Measurements from ENCODE around the gene ACSF3.

ACSF3 gene

DNA sequence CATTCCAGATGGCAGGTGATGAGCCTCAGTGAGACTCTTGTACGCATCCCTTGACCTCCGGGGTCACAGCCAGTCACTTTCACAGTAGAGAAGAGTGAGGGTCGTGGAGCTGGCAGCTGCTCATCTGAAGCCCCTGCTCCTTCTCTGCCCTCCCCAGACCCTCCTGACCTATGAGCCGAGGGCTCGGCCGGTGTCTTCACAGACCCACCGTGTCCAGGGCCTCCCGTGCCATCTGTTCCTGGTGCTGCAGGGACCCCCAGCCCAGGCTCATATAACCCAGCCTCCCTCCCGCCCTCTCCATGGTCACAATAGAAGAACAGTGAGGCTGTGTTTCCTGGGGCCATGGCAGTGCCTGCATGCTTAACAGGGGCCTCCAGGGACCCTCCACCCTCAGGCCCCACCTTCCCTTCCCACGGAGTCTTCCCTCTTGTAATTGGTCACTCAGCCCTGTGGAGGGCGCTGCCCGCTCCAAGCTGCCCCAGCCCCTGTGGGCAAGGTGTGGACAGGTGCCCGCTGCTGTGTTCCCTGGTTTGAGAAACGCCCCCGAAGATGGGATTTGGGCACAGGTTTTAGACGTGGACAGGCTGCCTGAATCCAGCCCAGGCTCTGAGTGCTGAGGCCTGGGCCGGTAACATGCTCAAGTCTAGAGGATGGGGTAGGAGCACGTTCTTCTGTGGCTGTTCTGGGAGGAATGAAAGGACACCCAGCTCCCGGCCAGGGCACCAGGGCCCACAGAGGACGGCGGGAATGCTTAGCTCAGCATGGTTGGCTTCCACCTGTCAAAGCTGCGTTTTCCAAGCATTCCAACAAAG lies 38.7 kb downstream of the ACSF3 start:
- DNase-seq, result no peak

DNA sequence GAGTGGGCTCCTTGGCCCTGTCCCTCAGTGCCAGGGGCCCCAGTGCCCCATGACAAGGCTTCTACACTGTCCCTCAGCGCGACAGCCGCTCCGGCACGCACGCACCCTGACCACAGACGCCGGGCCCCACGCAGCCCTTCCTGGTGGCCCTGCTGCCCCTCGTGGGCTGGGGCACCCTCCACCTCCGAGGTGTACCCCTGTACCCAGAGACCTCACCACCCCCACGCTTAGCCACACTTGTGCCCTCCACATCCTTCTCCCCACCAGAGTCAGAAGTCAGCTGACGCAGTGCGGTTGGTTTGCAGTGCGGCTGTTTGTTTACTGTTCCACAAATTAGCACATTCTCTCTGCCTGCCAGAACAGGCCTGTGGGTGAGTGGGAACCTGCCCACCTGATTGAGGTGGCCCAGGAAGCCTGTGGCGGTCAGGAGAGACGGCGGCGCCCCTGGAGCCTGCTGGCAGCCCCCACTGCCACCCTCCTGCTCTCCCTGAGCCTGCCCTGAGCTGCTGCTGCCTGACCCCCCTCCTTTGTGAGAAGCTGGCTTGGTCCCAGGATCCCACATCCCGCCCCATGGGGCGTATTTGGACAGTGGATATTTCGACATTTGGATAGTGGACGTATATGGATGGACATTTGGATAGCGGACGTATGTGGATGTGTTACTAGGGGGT lies 39.9 kb downstream of the ACSF3 start:
- no peak for DNase-seq

DNA sequence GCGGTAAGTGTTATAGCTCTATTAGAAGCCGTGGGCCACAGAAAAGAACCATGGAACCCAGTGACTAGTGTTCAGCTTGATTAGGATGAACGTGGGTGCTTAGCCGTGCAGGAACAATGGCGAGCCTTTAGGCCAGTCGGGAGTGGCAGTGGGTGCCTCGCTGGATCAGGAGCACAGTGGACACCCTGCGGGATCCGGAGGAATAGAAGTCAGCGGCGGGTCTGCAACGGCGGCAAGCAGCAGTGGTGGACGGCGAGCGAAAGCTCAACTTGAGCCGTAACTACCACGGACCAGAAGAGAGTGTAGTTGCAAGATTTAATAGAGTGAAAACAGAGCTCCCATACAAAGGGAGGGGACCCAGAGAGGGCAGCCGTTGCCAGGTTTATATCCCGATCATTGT lies 40.6 kb downstream of the ACSF3 start:
- DNase-seq, result no peak

DNA sequence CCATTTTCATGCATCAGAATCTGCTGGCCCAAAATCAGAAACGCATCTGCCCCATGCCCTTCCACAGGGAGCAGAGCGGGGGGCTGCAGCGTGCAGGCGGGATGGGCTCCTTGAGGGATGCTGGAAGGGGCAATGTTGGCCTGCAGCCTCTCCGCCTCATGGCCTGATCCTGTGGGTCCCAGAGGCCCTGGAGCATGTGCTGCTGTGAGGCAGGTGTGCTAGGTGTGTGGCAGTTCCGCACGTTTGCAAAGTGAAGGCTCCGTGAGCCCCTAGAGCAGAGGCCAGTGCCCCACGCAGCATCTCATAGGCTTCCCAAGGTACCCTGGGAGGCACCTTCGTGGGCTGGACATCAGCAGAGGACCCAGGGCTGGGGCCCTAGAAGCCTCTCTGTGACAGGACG lies 41.5 kb downstream of the ACSF3 start:
- no peak for DNase-seq

DNA sequence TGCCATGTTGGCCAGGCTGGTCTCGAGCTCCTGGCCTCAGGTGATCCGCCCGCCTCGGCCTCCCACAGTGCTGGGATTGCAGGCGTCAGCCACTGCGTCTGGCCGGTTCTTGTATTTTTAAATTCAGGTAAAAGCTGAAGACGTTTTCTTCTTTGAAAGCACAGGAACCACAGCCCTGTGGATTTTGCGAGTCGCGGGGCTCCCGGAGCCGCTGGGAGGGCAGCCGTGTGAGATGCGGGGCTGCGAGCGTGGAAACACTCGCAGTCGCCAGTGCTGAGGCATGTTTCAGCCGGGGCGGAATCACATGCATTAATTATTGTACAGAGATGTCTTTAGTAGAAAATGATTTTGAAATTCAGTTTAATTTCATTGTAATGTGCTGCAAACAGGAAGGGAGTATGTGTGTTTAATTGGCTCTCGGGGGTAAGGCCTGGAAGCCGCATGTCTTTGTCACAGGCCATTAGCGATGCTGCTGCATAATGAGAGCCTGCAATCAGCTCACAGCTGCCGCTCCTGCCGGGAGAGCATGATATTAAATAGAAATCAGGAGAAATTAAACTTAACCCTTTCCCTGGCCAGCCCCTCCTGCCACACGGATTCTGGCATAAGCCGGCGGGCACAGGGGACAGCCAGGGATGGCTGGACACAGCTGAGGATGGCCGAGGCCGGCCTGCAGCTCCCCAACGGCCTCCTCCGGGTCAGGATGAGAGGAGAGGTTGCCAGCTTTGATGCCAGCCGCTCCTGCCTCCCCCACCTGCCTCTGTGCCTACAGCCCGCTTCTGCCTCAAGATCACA lies 42.5 kb downstream of the ACSF3 start:
- no peak for DNase-seq

DNA sequence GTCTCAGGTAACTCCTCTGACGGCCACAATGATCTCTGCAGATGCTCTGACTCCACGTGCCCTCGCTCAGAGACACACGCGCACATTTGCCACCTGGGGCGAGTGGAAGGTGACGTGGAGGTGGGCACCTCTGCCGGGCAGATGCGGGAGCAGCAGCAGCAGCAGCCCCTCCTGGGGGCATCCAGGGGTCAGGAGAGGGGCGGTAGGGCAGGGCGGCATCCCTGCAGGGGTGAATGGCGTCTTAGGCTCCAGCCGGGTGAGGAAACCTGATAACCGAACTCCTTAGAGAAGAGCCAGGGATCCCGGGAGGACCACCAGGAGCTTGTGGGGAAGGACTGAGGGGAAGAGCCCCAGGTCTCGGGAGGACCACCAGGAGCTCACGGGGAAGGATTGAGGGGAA lies 43.3 kb downstream of the ACSF3 start:
- DNase-seq, result no peak

DNA sequence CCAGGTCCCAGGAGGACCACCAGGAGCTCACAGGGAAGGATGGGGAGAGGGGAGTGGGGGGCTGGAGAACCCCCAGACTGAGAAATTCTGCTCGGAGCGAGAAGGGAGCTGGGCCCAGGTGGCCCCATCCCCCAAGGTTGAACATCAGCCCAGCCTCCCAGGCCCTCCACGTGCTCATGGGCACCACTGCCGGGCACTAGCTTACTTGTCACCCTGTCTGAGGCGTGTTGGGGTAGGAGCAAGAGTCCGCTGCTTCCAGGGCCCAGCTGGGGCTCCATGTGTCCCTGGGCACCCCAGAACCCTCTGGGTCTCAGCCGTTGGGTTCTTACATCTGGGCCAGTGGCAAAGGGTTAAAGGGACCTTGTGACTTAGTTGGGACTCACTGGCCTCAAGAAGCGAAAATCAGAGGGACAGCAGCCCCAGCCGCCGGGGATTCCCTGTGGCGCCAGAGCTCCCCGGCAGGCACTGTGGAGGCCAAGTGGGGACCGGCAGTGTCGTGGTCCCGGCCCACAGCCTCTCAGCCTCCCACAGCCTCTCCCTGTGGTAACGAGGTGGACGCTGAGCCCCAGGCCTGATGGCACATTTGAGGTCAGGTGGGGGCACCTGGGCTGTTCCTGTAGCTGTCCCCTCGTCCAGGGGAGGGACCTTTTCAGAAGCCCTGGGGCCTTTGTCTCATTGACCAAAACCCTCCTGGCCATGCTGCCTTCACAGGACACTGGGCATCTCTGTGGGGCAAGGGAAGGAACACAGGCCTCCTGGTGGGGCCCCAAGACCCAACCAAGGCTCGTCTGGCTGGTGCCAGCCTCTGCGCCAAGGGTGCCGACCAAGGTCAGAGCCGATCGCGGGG lies 44.2 kb downstream of the ACSF3 start:
- DNase-seq, result no peak

DNA sequence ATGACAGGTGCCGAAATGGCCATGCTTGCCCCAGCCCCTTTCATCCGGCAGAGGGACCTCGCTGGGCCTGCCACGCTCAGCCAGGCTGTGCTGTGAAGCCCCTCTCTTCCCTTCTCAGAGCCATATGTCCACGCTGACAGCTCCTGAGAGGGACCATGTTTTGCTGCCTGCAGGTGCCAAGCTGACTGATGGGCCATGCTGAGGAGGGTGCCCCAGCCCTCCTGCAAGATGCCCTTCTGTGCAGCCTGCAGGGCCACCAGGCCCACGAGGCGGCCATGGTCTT lies 44.8 kb downstream of the ACSF3 start:
- no peak for DNase-seq

DNA sequence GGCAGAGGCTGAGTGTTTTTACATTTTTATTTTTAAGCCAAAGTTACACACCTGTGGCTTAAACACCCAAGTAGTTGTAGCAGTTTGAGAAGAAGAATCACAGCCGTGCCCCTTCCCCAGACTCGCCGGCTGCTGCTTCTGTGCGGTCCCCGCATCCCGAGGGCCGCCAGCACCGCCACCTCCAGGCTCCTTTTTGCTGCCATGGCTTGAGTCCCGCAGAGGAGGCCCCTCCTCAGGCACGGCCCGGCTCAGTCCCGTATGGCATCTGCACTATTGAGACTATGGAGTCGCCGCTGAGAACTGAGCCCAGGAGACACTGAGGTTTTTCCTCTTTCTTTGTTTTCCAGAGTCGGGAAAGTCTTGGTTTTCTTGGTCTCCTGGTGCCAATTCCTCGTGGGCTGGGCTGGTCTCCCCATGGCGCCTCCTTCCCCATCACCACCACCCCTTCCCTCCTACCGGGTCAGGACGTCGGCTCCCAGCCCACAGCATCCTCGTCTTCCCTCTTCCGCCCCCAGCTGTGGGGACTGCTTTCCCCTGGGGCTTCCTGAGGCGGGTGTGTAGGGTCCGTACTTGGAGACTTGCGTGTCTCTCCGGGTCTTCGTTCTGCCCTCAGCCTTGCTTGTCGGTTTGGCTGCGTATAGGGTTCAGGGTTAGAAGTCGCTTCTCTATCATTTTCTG lies 45.3 kb downstream of the ACSF3 start:
- no peak for DNase-seq

DNA sequence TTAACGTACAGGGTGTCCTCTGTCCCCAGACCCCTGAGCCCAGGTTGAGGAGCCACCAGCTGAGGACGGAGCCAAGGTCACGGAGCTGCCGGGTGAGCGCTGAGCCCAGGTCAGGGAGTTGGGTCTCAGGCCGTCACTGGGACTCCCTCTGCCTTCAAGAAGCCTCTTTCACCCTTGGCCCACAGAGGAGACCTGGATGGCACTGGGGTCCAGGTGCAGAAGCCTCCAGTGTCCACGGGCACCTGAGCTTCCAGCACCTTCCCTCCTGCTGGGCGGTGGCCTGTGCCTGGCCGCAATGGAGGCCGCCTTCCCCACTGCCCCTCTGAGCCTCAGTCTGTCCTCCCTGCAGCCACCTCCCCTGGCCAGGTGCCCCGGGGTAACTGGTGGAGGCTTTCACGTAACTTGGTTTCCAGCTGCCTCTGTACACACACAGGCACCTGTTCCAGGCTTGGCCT lies 46.3 kb downstream of the ACSF3 start:
- DNase-seq, result no peak

DNA sequence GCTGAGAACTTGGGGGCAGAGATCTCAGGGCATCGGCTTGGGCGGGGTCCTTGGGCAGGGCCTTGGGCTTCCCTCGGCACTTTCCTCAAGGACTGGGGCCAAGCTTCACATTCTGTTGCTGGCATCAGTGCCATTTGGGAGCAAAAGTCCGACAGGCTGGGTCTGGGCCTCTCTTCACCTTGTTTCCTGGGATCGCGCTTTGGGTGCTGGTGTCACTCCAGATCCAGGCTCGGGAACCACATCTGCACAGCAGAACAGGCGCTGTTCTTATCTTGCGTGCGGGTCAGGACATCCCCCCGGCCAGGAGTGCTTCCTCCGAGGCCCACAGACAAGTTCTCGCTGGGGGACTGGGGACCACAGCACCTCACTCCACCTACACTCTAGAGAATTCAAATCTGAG lies 46.7 kb downstream of the ACSF3 start:
- no peak for DNase-seq

DNA sequence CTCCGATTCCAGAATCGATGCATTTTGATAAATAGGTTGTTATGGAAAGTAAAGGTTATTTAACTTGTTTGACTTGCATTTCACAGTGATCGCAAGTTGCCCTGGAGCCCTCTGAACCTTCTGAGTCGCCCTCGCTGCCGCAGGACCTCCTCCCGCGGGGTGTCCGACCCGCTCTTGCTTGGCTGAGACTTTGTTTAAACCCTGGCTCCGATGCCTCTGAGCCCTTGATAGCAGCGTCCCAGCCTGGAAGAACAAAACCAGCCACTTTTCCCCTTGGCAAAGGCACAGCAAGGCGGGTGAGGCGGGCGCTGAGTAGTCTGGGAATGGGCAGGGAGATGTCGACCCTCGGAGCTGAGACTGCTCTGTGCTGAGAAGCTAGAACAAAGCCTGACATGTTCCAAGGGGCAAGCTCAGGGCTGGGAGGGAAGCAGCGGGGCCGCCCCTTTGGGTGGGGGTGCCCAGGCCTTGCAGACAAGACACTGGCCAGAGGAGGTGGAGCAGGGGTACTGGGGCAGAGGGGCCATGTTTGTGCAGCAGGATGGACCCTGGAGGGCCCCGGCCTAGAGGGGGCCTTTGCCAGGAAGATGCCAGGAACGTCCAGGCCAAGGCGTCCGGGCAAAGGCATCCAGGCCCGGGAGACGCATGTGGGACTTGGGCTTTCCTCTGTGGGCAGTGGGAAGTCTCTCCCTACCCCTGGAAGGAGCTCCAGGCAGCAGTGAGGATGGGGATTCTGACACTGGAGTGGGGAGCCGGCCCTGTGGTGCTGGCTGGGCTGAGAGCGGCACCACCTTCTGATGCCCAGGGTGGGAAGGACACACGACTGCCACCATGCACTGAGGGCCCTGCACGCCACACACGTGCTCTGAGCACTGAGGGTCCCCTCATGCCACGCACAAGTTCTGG lies 47.6 kb downstream of the ACSF3 start:
- DNase-seq, result no peak

DNA sequence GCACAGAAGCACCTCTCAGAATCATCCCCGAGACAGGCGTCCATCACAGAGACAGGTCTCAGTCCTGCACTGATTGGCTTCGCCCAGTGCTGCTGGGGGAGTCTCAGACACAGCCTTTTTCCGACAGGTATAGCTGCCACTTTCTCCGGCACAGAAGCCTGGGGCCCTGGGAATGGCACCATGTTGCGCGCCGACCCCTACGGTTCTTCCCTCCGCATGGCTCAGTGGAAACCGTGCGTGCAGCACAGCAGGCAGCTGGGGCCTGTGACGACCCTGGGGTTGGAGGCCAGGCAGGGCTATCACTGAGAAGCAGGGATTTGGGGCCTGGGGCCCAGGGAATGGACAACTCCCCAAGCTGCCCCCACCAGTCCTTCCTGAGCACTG lies 48.2 kb downstream of the ACSF3 start:
- DNase-seq, result no peak

DNA sequence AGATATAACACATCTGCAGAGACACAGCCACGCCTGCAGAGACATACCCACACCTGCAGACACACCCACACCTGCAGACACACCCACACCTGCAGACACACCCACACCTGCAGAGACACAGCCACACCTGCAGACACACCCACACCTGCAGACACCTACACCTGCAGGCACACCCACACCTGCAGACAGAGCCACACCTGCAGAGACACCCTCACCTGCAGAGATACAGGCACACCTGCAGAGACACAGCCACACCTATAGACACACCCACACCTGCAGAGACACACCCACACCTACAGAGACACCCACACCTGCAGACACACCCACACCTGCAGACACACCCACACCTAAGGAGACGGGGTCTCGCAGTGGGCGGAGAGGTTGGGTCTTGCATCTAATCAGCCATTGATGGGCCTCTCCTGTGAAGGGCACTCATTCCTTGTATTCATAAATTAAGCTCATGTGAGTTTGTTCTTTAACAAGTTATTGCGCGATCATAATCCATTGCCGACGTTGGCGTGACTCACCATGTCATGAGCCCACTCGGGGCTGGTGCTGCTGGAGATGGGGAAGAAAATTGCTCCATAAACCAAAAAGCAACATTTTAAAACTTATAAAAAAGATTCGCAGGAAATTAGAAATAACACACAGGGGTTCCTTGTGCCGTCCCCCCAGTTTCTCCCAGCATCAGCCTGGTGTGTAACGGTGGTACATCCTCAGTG lies 49.0 kb downstream of the ACSF3 start:
- DNase-seq, result no peak

DNA sequence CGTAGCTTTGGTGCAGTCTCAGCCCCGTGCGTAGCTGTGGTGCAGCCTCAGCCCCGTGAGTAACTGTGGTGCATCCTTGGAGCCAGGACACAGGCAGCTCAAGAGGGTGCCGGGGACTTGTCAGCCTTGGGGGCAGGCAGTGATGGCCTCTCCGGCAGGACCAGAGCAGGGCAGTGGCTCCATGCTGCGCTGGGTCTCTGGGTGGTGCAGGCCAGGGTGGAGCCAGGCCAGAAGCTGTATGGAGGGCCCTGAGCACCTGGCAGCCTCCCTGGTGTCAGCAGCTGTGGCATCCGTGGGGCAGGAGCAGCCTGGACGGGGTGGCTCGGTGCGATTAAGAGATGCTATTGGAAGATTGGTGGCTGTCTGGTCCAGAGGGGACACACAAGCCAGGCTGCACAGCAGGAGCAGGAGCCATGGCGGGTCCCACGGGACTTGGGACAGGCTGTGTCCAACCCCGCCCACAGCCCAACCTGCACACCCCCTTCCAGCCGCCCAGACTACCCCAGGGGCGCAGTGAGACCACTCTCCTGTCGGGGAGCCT lies 49.6 kb downstream of the ACSF3 start:
- no peak for DNase-seq

DNA sequence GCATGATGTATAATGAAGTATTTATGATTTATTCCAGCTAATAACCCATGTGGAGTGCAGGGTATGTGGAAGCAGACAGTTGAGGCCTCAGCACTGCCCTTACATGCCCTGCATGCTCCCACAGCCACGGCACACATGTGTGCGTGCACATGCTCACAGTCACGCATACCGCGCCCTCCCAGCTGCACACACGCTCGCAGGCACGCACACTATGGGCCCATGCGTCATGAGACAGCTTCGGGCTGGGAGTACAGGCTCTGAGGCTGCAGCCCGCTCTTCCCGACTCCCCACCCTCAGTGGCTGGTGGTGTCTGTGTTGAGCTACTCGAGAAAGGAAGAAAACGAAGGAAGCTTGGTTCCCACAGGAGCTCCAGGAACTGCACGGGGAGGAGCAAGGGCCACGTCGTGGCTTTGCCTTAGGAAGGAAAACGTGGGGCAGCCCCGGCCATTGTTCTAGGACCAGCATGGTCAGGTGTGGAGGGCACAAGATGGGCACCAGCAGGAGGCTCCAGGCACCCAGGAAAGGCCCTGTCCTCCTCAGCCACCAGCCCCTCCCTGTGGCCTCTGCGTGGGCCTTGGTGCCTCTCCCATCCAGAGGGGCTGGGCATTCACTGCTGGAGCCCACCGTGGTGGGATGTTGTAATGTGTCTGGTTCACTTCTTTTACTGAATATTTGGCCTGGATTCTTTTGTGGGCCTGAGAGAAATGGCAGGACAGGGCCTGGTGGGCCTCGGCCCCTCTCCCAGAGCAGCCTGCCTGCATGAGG lies 50.4 kb downstream of the ACSF3 start:
- no peak for DNase-seq

DNA sequence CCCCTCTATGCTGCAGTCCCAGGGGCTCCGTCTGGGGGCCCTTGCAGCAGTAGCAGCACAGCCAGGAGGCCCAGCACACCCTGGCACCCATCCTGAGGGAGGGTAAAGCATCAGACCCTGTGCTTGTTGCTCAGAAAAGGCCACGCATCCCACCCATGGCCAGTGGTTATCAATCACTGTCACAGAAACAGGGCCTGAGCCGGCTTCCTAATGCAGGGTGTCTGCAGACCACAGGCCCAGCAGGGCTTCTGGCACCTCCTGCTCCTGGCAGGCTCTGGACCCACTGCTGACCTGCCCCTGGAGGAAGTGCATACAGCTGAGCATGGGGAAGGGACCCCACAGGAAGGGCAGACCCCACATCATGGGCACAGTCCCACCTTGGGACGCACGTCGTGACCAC lies 51.0 kb downstream of the ACSF3 start:
- DNase-seq, result no peak

DNA sequence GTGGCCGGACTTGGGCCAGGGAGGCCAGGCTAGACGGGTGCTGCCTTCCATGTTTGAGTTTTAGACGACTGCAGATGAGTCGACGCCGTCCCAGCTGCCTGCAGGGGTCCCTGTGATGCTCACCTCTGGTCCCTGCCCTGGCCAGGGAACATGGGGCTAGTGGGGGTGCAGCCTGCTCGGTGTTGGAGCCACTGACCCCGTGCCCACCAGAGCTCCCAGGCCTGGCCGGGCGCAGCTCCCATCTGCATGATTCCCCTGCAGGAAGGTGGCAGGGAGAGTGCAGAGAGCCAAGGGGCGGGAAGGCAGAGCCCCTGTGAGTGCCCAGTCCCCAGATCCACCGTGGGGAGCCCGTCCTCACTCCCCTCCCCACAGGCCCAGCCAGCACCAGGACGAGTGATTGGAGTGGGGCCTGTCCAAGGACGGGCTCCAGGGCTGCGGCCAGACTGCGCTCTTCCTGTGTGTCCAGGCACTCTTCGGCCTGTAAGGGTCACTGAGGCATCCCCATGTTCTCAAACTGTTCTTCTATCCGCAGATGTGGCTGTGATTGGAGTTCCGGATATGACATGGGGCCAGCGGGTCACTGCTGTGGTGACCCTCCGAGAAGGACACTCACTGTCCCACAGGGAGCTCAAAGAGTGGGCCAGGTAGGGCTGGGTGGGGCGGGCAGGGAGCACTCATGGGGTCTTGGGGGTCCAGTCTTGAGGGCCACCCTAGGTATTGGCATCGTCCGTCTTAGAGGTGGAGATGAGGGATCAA lies 51.9 kb downstream of the ACSF3 start:
- DNase-seq, result no peak
